IMR-90 (cell line): ENCODE data around the gene PSPN. TPM values are rescaled to one million over a fixed set of nuclear protein-coding genes. Genes with fewer than 3 reads are reported as not detected.

Experiments used
- ATAC-seq: fragments of 200-7000 bp; cut with Tn5 transposase; 2 replicates; pipeline ENCODE4 v1.9.1; 2020; ENCODE audit warnings: low read depth, mild to moderate bottlenecking, moderate library complexity
- BruUV-seq: library from RNA; stranded (reverse); fragments of 400-500 nt; replicated peaks from 2 replicates; lab custom pipeline; 2021; lab: Mats Ljungman, UMichigan
- CTCF ChIA-PET: fragments of 300-600 bp; formaldehyde crosslinking; extraction: SDS; loops from one replicate; lab custom pipeline; 2021; ENCODE audit warnings: antibody characterized with exemption; lab: Yijun Ruan, JAX
- POLR2A ChIA-PET: fragments of 300-600 bp; sonication (Branson Sonifier 250); formaldehyde crosslinking; loops from one replicate; lab custom pipeline; 2022; ENCODE audit warnings: antibody characterized with exemption; ENCODE audit not compliant: unreplicated experiment; lab: Charles Lee
- DNase-seq: peaks from one replicate; pipeline ENCODE4 v3.0.0; 2013
- H2AFZ ChIP-seq: replicated peaks from 2 replicates; pipeline ENCODE3; 2013; ENCODE audit warnings: low read length, mild to moderate bottlenecking; ENCODE audit not compliant: poor library complexity
- H2AK5ac ChIP-seq: 2 replicates; pipeline ENCODE4 v1.6.1; 2013; ENCODE audit warnings: low read depth, low read length, inconsistent platforms
- H2AK9ac ChIP-seq: replicated peaks from 2 replicates; pipeline ENCODE3; 2013; ENCODE audit warnings: mild to moderate bottlenecking, low read depth, low read length, moderate library complexity; ENCODE audit not compliant: poor library complexity
- H2BK120ac ChIP-seq: 2 replicates; pipeline ENCODE4 v1.6.1; 2013; ENCODE audit warnings: low read depth, low read length, inconsistent platforms
- H2BK15ac ChIP-seq: 3 replicates; pipeline ENCODE4 v1.6.1; 2013; ENCODE audit warnings: low read depth, low read length, inconsistent platforms
- H2BK20ac ChIP-seq: 2 replicates; pipeline ENCODE4 v1.6.1; 2013; ENCODE audit warnings: low read depth, mild to moderate bottlenecking, inconsistent platforms, low read length, moderate library complexity
- H2BK5ac ChIP-seq: 2 replicates; pipeline ENCODE4 v1.6.1; 2013; ENCODE audit warnings: mild to moderate bottlenecking, low read depth, low read length, inconsistent platforms; ENCODE audit not compliant: poor library complexity, severe bottlenecking
- H3K14ac ChIP-seq: replicated peaks from 2 replicates; pipeline ENCODE4 v1.6.1; 2013; ENCODE audit warnings: low read depth, low read length, inconsistent platforms
- H3K18ac ChIP-seq: 2 replicates; pipeline ENCODE4 v1.6.1; 2013; ENCODE audit warnings: low read depth, low read length, control low read depth
- H3K23ac ChIP-seq: 2 replicates; pipeline ENCODE4 v1.6.1; 2013; ENCODE audit warnings: low read depth, low read length, inconsistent platforms
- H3K27ac ChIP-seq: 2 replicates; pipeline ENCODE4 v1.5.1; 2013; ENCODE audit warnings: mild to moderate bottlenecking, control low read depth, low read length; ENCODE audit not compliant: insufficient read depth
- H3K27me3 ChIP-seq: 2 replicates; pipeline ENCODE4 v1.6.1; 2013; ENCODE audit warnings: low read length; ENCODE audit not compliant: control insufficient read depth, insufficient read depth
- H3K36me3 ChIP-seq: 2 replicates; pipeline ENCODE4 v1.6.1; 2013; ENCODE audit warnings: low read length, mixed read lengths; ENCODE audit not compliant: control insufficient read depth, insufficient read depth
- H3K4ac ChIP-seq: 2 replicates; pipeline ENCODE4 v1.6.1; 2013; ENCODE audit warnings: low read depth, low read length, inconsistent platforms
- H3K4me1 ChIP-seq: 2 replicates; pipeline ENCODE4 v1.6.1; 2013; ENCODE audit warnings: low read length, mixed read lengths; ENCODE audit not compliant: control insufficient read depth, insufficient read depth
- H3K4me2 ChIP-seq: 2 replicates; pipeline ENCODE4 v1.6.1; 2013; ENCODE audit warnings: low read depth, mild to moderate bottlenecking, control low read depth, low read length, moderate library complexity
- H3K4me3 ChIP-seq: 2 replicates; pipeline ENCODE4 v1.5.1; 2013; ENCODE audit warnings: low read depth, mild to moderate bottlenecking, control low read depth, low read length, moderate library complexity; ENCODE audit not compliant: insufficient read depth
- H3K56ac ChIP-seq: 2 replicates; pipeline ENCODE4 v1.6.1; 2013; ENCODE audit warnings: low read length, inconsistent platforms; ENCODE audit not compliant: insufficient read depth; ENCODE audit errors: extremely low read depth
- H3K79me1 ChIP-seq, 2 experiments: 2 replicates each; pipeline ENCODE4 v1.6.1; 2013; ENCODE audit warnings: low read length in 2 of 2, inconsistent platforms in 1 of 2, low read depth in 1 of 2
- H3K9ac ChIP-seq: 2 replicates; pipeline ENCODE4 v1.6.1; 2013; ENCODE audit warnings: low read depth, low read length, control low read depth
- H3K9me1 ChIP-seq: 2 replicates; pipeline ENCODE4 v1.6.1; 2013; ENCODE audit warnings: low read length, inconsistent platforms; ENCODE audit not compliant: insufficient read depth
- H3K9me3 ChIP-seq: 2 replicates; pipeline ENCODE4 v1.6.1; 2013; ENCODE audit warnings: low read length; ENCODE audit not compliant: control insufficient read depth, insufficient read depth
- H4K20me1 ChIP-seq: 2 replicates; pipeline ENCODE4 v1.6.1; 2013; ENCODE audit warnings: low read length, inconsistent platforms; ENCODE audit not compliant: insufficient read depth
- H4K5ac ChIP-seq: 2 replicates; pipeline ENCODE4 v1.6.1; 2013; ENCODE audit warnings: mild to moderate bottlenecking, low read depth, low read length, control low read depth
- H4K8ac ChIP-seq, 2 experiments: 2 replicates each; pipeline ENCODE4 v1.6.1; 2013; ENCODE audit warnings: low read depth in 2 of 2, low read length in 2 of 2, control low read depth in 1 of 2, inconsistent platforms in 1 of 2
- H4K91ac ChIP-seq: 2 replicates; pipeline ENCODE4 v1.6.1; 2013; ENCODE audit warnings: low read depth, low read length, inconsistent platforms; ENCODE audit not compliant: insufficient read depth
- FOS ChIP-seq: fragments of 150-350 bp; IDR thresholded peaks from 2 replicates; pipeline ENCODE4 v1.6.1; 2016; ENCODE audit warnings: low read depth, low read length
- MAFK ChIP-seq: IDR thresholded peaks from 2 replicates; pipeline ENCODE4 v1.6.1; 2012; ENCODE audit warnings: low read depth, low read length, improper control_type of control experiment
- RAD21 ChIP-seq: IDR thresholded peaks from 2 replicates; pipeline ENCODE4 v1.6.1; 2012; ENCODE audit warnings: low read length, improper control_type of control experiment
- RFX5 ChIP-seq: IDR thresholded peaks from 2 replicates; pipeline ENCODE4 v1.8.0; 2012; ENCODE audit warnings: low read depth, mild to moderate bottlenecking, low read length, moderate library complexity
- SMC3 ChIP-seq: fragments of 150-350 bp; IDR thresholded peaks from 2 replicates; pipeline ENCODE4 v1.6.1; 2016; ENCODE audit warnings: low read depth, mild to moderate bottlenecking, antibody characterized with exemption, low read length, moderate library complexity
- WGBS, 2 experiments: methylation state at CpG; one replicate each; pipeline versions ENCODE4 v1.1.5 to v1.1.7; 2013; ENCODE audit warnings: missing lambda C conversion rate in 2 of 2; ENCODE audit not compliant: insufficient read length in 1 of 2; ENCODE audit errors: extremely low coverage in 2 of 2; 5-methylcytosine and 5-hydroxymethylcytosine counted together
- dilution Hi-C: fragments of 300-500 bp; cut with HindIII; formaldehyde crosslinking; loops from one replicate; pipeline ENCODE4 v1.14.3; 2018; ENCODE audit warnings: low sequenced_read_pairs; ENCODE audit not compliant: unreplicated experiment
- in situ Hi-C: fragments of 300-500 bp; cut with MboI; formaldehyde crosslinking; loops from 3 replicates; pipeline ENCODE4 v1.14.3; 2019; ENCODE audit warnings: low sequenced_read_pairs, inconsistent platforms, mixed read lengths
- intact Hi-C: fragments of 100-400 bp; cut with micrococcal nuclease; formaldehyde crosslinking; loops from 2 replicates; pipeline ENCODE4 v1.10.0; 2022
- polyA plus RNA-seq, 3 experiments: library from polyadenylated mRNA; depleted of rRNA; stranded (reverse); fragments of >200 nt; gene quantifications; 2 replicates each; pipeline ENCODE4 v1.2.3, GENCODE V29; 2012; ENCODE audit warnings: low replicate concordance in 1 of 3
- total RNA-seq: library from RNA; depleted of rRNA; stranded (reverse); fragments of >200 nt; gene quantifications from 2 replicates; pipeline ENCODE4 v1.2.3, GENCODE V29; 2012

Gene PSPN
- total and polyA plus RNA-seq, 2 of the 4 experiments (the other 2 are of a cell fraction), result 0.34 to 0.54 TPM

DNA sequence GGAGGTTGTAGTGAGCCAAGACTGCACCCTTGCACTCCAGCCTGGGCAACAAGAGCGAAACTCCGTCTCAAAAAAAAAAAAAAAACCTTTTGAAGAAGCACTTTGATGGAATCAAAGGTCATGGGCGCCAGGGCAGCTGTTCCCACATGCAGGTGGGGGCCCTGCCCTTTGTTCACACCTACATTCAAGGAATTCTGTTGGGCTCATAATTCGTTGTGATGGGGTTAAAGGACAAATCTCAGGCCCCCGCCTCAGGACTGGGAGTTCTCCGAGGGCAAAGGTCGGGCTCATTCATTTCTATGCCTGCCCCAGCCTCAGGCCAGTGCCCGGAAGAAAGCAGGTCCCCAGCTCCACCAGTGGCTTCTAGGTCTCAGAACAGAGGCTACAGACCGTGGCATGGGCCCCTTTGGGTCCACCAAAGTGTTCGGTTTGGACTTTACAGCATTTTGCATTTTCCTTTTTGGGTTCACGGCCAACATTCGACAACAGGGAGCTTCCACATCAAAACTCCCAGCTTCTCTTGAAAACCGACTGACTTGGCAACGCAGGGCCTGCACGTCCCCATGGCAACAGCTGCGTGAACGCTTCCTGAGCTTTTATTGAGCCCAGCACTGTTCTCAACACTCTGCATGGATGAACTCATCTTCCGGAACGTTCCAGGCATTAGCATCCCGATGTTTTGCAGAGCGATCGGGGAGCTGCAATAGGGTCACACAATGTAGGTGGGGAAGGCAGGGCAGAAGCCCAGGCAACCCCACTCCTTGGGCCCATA lies 27.3 kb upstream of the PSPN start:
- Histone ChIP-seq H2BK15ac (no peak overlapping the region), H2AK5ac (no peak overlapping the region), H3K9me1 (no peaks in the 10 kb centered on the region; the same call in 1 of the 2 replicates), H3K56ac (no peak overlapping the region), H3K36me3 (no peaks in the 10 kb centered on the region), H3K9ac (no peak overlapping the region), H4K91ac (no peak overlapping the region), H2BK20ac (0 out of 2 replicates have a peak overlapping the region, but pooled peaks have one; percentile 24), H3K79me1 (no peaks in the 10 kb centered on the region), H3K4me3 (no peak overlapping the region), H3K4me1 (no peaks in the 10 kb centered on the region), H2BK120ac (no peak overlapping the region), H3K4ac (no peak overlapping the region), H2AFZ (peak overlapping the region; percentile 34), H4K8ac (peak overlapping the region in 1 of 2 experiments; percentile 5; a peak in 1 of 4 replicates), H4K5ac (no peak overlapping the region), H4K20me1 (no peaks in the 10 kb centered on the region), H3K9me3 (no peaks in the 10 kb centered on the region), H3K23ac (no peak overlapping the region; the same call in 1 of the 2 replicates), H2AK9ac (peak overlapping the region; percentile 55), H3K27ac (no peak overlapping the region), H2BK5ac (no peak overlapping the region), H3K14ac (no peak overlapping the region), H3K4me2 (no peak overlapping the region), H3K18ac (no peak overlapping the region), H3K27me3 (no peaks in the 10 kb centered on the region)
- BruUV-seq, result no TSS peak
- POLR2A ChIA-PET, result no interaction called here
- ATAC-seq (peak; percentile 77), DNase-seq (peak; percentile 52)
- 54% methylated on average over 8 of the region's 22 CpGs; no CpG with 5 or more reads in 1 of the 2 experiments for WGBS, 2 experiments
- CTCF ChIA-PET, result no interaction called here
- dilution Hi-C loops, result no loop called here
- intact Hi-C loops, result no loop called here
- in situ Hi-C loops, result no loop called here
- TF ChIP-seq RFX5, result peak; percentile 84
- TF ChIP-seq FOS, result no peak
- TF ChIP-seq MAFK, result no peak
- TF ChIP-seq RAD21, result no peak
- no peak for TF ChIP-seq SMC3
